Measurements from ENCODE around the gene SLC9A4. TPM values are rescaled to one million over a fixed set of nuclear protein-coding genes. Genes with fewer than 3 reads are reported as not detected.

The SLC9A4 gene
- total and polyA plus RNA-seq, 2 donors (not counting 3 experiments of a cell fraction or from before 2014, with no cell fraction given), result not detected

DNA sequence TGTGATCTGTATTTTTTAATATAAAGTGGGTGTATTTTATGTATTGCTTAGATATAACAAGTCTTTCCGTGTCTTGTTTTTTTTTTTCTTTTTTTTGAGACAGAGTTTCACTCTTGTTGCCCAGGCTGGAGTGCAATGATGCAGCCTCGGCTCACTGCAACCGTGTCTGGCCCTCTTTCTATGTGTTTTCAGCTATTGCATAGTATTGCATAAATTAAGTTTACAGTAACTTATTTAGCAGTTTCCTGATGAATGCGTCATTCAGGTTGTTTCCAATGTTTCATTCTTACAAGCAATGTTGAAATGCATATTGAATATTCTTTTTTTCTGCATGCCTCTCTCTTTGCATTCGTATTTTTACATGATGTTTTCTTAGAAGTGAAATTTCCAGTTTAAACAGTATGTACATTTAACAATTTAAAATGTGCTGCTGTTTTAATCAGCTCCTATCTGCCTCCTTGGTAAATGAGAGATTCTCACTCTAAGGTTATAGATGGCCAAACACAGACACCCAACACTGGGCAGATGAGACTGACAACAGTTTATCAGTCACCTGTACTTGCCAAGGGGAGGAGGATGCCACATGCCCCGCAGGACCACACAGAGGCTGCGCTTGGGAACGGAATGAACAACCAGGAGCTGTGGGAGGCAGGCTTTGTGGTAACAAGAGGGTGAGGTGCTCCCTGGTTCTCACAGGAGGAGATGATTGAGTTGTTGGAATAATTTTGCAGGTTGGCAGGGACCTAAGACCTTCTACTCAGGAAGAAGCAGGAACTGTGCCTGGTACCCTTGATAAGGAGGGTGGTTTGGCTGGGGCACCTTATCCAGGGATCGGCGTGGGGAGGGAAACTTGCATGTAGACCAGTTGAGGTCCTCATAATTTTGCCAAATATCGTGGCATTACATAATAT, 7.5 kb downstream of the SLC9A4 start:
- CTCF ChIA-PET, result interaction anchor here (1.0 to 1.1 kb wide), 2 partner anchors 12 to 136 kb away, joined by 3 to 4 read pairs; no protein-coding TSS in a partner anchor
- no peak for TF ChIP-seq GATA2 (IDR thresholded peaks at IDR 0.05; ENCODE audit: insufficient read depth, insufficient read length, low read depth, low read length)
- TF ChIP-seq FOS (IDR thresholded peaks at IDR 0.05; ENCODE audit: borderline replicate concordance, insufficient read depth, low read length), result no peak
- no peak for TF ChIP-seq EZH2 (IDR thresholded peaks at IDR 0.05; ENCODE audit: borderline replicate concordance, low read depth, low read length, severe bottlenecking)
- TF ChIP-seq POLR2AphosphoS5 (IDR thresholded peaks at IDR 0.05; ENCODE audit: insufficient read depth, low read depth, low read length), result no peak
- no peak for TF ChIP-seq POLR2A (IDR thresholded peaks at IDR 0.05; ENCODE audit: low read depth, low read length)
- TF ChIP-seq, protein P1, sequence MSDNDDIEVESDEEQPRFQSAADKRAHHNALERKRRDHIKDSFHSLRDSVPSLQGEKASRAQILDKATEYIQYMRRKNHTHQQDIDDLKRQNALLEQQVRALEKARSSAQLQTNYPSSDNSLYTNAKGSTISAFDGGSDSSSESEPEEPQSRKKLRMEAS (IDR thresholded peaks at IDR 0.05; ENCODE audit: insufficient read depth, insufficient read length), result no peak
- TF ChIP-seq, protein P2, sequence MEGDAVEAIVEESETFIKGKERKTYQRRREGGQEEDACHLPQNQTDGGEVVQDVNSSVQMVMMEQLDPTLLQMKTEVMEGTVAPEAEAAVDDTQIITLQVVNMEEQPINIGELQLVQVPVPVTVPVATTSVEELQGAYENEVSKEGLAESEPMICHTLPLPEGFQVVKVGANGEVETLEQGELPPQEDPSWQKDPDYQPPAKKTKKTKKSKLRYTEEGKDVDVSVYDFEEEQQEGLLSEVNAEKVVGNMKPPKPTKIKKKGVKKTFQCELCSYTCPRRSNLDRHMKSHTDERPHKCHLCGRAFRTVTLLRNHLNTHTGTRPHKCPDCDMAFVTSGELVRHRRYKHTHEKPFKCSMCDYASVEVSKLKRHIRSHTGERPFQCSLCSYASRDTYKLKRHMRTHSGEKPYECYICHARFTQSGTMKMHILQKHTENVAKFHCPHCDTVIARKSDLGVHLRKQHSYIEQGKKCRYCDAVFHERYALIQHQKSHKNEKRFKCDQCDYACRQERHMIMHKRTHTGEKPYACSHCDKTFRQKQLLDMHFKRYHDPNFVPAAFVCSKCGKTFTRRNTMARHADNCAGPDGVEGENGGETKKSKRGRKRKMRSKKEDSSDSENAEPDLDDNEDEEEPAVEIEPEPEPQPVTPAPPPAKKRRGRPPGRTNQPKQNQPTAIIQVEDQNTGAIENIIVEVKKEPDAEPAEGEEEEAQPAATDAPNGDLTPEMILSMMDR (IDR thresholded peaks at IDR 0.05; ENCODE audit: extremely low read depth in 1 of 2, insufficient read depth in 1 of 2, low read depth in 1 of 2, low read length in 2 of 2), result no peak
- no peak for TF ChIP-seq MYC (IDR thresholded peaks at IDR 0.05; ENCODE audit: low read depth, low read length)
- no peak for TF ChIP-seq JUN (IDR thresholded peaks at IDR 0.05; ENCODE audit: borderline replicate concordance, insufficient read depth, insufficient read length, low read depth)
- H3K27ac ChIP-seq (ENCODE audit: insufficient read depth, low read depth, low read length), result no peak overlapping the region
- H3K4me2 ChIP-seq (ENCODE audit: insufficient read depth, low read length), result no peak overlapping the region
- H3K9me1 ChIP-seq (replicated peaks; ENCODE audit: control insufficient read depth, extremely low read depth, insufficient read depth, low read length), result no peaks in the 10 kb centered on the region
- H4K20me1 ChIP-seq (replicated peaks; ENCODE audit: control insufficient read depth, extremely low read depth, insufficient read depth, low read length), result no peaks in the 10 kb centered on the region
- H3K4me3 ChIP-seq (replicated peaks in 1 of 3; ENCODE audit: insufficient read depth in 1 of 3, low read depth in 1 of 3, low read length in 3 of 3), result no peak overlapping the region
- dilution Hi-C loops (cut with MboI; ENCODE audit: extremely low pct_ligation_motif_present, low sequenced_read_pairs), result loop anchor here (25.0 kb wide), 1 partner anchor 107 kb away; no protein-coding TSS in a partner anchor
- H3K79me2 ChIP-seq (ENCODE audit: control insufficient read depth, insufficient read depth, low read length), result no peaks in the 10 kb centered on the region
- H3K9ac ChIP-seq (replicated peaks; ENCODE audit: extremely low read depth, insufficient read depth, low read length), result no peak overlapping the region
- DNase-seq (ENCODE audit: low read depth, low spot score) (no peak), FAIRE-seq (no peak)
- no peak overlapping the region for H2AFZ ChIP-seq (ENCODE audit: low read depth, low read length)
- no peaks in the 10 kb centered on the region for H3K36me3 ChIP-seq (ENCODE audit: control insufficient read depth in 2 of 2, extremely low read depth in 1 of 2, insufficient read depth in 2 of 2, low read length in 2 of 2)
- no peaks in the 10 kb centered on the region for H3K9me3 ChIP-seq (replicated peaks; ENCODE audit: control insufficient read depth, insufficient read depth, low read length)
- no peaks in the 10 kb centered on the region for H3K4me1 ChIP-seq (ENCODE audit: control insufficient read depth, extremely low read depth, insufficient read depth, low read length)
- intact Hi-C loops (cut with micrococcal nuclease), result no loop called here
- peaks cover 18% of the 10 kb centered on the region in 2 experiments for H3K27me3 ChIP-seq (ENCODE audit: control insufficient read depth in 2 of 2, insufficient read depth in 2 of 2, low read length in 2 of 2)
- BruUV-seq (replicated peaks), result no TSS peak
- POLR2A ChIA-PET, result no interaction called here

All from endothelial cell of umbilical vein (primary cell).